Activated T-cell treated with anti-CD3 and anti-CD28 coated beads for 48 hours (primary cell): ENCODE results near the gene HOXB8.

ENCODE experiments used
- DNase-seq: peaks from one replicate; pipeline ENCODE4 v3.0.0-alpha.2; 2020; ENCODE audit warnings: low read depth

HOXB8 gene

DNA sequence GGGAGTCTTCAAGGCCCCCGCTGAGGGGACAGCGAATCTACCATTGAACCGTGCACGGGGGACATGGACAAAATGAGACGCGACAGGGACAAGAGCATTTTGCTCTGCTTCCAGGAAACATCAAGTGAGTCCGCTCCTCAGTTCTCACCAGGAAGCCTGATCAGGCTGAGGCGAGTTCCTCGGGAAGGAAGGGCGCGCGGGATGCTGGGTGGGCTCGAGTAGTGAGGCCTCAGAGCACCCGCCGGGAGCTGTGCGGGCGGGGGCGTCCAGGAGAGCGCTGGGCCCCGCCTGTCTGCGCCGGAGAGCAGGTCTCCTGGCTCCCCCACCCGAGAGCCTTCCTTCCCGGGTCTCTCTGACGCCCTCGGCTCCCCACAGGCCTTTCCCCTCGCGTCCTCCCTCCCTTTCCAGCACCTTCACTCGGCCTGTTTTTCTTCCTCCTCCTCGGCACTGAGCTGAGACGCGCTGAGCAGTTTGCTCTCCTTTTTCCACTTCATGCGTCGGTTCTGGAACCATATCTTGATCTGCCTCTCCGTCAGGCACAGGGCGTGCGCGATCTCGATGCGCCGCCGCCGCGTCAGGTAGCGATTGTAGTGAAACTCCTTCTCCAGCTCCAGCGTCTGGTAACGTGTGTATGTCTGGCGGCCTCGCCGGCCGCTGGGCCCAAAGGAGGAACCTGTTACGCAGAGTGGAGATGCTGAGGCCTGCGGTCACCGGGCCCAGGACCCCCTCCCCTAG, 18.9 kb downstream of the HOXB8 start:
- no peak for DNase-seq

DNA sequence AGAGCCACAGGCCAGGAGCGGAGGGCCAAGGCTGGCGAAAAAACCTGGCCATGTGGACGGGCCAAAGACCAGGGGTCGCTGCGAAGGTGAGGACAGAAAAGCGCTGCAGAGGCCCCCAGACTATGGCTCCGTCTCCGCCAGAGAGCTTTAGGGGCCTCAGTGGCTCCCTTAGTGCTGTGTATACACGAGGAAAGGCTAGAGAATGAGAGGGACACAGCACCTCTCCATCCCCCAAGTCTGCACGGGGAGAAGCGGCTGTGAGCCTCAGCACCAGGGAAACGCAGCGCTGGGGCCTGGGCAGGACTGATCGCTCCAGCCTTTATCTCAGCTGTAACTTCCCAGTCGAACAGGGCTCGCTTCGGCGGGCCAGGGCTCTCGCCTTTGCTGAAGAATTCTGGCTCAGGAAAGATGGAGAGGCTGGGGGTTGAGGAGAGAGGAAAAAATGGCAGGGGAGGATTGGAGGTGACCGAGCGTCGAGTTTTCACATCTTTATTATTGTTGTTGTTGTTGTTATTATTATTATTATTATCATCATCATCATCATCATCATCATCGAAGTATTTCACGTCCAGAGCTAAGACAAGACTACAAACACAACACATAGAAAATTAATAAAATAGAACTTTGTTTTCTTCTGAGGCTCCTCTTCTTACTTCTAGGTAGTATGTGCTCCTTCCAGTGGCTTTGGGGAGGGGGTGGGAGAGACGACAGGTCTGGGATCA, 19.7 kb downstream of the HOXB8 start:
- no peak for DNase-seq

DNA sequence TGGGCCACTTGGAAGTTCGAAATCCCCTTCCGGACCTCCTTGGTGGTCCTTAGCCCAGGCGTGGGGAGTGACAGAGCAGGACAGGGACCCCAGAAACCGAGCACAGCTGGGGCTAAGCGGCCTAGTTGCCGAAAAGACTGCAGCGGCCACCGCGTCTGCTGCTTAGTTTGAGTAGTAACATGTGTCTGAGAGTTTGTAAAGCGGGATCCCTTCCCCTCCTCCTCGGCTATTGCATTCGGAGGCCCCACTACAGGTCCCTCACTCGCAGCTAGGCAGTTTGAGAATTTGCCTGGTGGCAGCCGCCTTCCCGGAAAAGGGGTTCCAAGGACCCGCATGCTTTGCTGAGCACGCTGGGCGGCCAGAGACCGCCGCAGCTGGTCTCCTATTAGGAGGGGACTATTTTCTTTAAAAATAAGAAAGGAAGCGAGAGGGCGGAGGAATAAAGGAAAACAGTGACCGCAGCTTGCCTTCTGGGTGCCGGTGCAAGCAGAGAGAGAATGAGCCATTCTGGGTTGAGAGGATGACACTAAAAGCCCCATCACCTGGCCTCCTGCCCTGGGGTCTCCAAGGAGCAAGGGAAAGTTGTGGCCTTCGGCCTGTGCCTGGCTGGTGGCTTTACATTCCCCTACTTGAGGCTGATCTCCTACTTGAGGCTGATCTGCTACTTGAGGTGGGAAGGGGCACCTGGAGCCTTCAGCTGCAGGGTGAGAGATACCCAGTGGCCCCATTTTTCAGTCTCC, 20.4 kb downstream of the HOXB8 start:
- DNase-seq, result no peak

DNA sequence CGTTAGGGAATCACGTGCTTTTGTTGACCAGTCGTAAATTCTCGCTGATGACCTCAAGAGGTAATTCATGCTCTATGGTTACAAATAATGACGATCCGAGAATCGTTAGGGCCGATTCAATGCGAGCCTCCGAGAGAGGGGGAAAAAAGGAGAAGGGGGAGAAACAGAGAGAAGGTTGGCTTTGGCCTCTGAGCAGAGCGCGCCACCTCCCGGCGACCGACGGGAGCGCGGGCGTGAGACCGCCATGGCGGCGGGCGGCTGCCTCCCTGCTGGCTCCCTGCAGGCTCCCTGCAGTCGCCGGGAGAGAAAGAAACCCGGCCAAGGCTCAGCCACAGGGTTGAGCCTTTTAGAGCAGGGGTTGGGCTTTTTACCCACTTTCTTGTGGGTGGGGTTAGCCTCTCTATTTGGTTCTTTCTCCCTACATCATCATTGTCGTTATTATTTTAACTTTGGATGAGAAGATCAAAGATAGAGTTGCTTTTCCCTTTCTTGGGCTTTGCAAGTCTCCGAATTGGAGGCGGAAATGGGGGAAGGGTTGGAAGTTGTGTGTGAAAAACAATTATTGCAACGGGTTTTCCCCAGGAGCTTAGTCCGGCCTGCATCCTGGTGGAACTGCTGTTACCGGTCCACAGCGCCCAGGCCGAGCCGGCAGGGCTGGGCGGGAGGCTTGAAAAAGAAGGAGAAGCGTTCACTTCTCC, 21.1 kb downstream of the HOXB8 start:
- DNase-seq, result peak; percentile 84

DNA sequence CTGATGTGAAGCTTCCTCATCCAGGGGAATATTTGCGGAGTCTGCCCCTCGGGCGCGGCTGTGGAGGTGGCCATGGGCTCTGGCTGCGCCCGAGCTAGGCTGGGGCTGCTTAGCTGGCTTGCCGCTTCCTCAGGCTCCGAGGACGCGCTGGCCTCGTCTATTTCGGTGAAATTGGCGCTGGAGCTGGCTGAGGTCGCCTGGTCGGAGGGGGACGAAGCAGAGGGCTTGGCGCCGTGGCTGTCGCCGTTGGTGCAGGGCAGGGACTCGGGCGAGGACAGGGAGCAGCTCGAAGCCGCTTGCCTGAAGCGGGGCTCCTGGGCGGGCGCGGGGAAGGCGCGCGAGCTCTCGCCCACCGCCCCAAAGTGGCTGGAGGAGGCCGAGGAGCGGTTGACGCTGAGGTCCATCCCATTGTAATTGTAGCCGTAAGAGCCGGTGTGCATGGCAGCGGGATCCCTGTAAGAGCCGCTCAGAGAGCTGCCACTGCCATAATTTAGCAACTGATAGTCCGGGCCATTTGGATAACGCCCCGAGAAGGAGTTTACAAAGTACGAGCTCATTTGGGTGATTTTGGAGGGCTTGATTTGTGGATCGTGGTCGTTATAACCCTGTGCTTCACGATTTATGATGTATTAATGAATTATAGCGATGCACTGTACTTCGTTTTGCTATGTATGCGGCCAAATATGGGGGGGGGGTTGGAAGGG, 21.8 kb downstream of the HOXB8 start, which contains the start of gene HOXB5:
HOXB5 (minus strand) TSS at position 654 of the 704 bp plus-strand sequence; CDS start at position 557, 97 bp downstream.
- no peak for DNase-seq

DNA sequence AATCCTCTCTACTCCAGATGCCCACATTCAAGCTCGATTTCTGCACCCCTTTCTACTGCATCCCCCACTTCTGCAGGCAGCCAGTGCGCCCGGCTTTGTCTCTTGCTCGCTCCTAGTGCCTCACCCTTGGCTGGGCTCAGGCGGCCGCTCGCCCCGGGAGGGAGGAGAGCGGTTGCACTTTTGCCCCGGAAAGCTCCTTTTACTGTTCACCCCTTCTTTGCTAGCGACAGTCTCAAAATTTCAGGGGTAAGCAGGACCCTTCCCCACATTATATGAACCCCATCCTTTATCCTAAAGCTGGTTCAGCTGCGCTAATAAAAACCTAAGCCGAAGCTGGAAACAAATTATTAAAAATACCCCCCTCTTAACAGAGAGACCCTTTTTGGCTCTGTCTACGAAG, 22.5 kb downstream of the HOXB8 start:
- DNase-seq, result no peak

DNA sequence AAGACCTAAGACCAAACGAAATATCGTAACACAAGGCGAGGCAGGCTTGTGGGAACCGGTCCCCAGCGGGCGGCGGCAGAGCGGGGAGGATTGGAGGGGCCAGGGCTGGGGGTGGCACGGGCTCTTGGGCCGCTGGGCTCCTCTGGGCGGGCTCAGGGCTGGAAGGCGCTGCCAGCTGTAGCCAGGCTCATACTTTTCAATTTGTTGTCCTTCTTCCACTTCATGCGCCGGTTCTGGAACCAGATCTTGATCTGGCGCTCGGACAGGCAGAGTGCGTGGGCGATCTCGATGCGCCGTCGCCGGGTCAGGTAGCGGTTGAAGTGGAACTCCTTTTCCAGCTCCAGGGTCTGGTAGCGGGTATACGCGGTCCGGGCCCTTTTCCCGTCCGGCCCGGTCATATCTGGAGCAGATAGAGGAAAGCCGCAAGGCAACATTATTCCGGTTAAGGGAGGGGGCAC, 23.0 kb downstream of the HOXB8 start:
- no peak for DNase-seq

DNA sequence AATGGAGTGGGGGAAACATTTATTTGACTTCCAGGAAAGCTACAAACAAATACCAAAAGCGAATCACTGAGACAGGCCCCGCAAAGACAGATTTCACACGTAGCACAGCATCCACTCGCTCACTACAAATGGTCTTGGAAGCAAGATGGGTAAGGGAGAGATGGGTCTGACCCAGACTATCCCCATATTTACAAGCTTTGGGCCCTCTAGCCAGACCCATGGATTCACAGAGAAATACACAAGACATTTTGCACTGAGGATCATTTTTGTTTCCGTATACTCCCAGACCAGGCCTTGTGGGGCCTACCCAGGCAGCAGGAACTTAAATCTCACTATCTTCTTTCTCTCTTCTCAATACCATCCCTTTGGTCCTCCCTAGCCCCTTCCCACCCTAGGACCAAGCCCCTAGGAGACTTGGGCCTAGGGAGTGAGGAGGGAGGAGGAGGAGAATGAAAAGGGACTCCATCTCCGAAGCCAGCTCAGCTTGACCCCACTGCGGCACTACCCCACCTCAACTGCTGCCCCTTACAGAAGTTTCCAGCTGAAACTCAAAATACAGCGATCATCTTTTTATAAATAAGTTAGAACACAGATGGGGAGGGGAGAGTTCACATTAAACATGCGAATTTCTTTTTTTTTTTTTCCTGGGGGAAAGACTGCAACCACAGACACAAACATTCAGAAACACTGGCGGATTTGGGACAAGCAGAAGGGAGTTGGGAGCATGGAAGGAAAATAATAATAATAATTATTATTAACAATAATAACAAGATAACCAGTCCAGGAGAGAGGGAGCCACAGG, 23.6 kb downstream of the HOXB8 start:
- no peak for DNase-seq

DNA sequence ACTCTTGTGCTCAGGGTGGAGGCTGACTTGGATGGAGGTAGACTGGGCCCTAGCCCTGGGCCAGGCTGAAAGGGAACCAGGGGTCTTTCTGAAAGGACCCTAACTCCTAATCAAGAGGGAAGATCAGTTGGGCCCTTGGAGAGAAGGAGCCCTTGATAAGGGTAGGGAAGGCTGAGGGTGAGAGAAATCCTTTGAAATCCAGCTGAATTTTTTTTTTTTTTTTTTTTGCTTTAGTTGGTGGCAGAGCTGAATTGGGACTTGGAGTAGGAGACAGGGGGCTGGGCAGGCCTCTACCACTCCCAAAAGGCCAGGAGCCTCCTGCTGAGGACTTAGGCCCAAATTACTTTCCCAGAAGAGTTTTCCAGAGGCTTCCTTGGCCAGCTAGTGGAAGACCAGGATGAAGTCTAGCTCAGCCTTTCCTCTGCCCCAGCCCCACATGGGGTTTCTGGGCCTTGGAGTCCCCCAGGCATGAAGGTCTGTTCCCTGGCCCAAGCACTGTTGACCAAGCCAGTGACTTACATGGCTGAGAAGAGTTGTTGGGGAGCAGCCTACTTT, 24.4 kb downstream of the HOXB8 start:
- DNase-seq, result no peak

DNA sequence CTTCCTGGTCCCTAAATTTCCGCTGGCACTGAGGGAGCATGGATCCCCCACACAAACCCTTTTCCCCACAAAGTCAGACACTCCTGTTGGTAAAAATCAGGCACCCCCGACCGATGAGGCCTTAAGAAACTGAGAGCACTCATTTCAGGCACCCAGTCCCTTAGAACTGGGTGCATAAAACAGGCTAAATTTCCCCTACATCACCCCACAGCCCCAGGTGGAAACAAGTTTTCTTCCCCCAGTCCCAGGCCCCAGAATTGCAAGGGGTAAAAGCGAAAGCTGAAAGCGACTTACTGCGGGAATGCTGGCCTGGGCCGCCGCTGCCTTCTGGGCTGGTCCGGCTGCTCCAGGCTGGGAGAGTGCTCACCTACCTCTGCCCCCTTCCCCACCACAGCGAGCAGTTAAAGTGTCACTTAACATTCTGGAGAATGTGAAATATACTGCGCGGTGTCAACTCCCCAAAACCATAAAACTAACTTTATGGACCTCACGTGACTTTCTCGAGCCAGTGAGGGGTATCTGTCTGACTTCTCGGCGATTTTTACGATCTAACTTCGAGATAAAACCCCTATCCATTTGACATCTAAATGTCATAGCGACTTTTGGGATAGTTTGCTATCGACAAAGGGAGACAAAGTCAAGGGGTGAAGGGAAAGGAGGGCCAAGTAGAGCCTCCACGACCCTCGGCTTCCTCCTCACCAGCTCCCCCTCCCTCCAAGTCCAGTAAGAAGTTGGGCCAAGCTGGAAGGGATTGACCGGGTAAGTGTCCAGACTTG, 25.1 kb downstream of the HOXB8 start, which contains the start of gene HOXB3:
HOXB3 (minus strand) TSS at position 411 of the 776 bp plus-strand sequence. CDS start 37,767 bp downstream, outside the sequence.
- DNase-seq, result no peak

DNA sequence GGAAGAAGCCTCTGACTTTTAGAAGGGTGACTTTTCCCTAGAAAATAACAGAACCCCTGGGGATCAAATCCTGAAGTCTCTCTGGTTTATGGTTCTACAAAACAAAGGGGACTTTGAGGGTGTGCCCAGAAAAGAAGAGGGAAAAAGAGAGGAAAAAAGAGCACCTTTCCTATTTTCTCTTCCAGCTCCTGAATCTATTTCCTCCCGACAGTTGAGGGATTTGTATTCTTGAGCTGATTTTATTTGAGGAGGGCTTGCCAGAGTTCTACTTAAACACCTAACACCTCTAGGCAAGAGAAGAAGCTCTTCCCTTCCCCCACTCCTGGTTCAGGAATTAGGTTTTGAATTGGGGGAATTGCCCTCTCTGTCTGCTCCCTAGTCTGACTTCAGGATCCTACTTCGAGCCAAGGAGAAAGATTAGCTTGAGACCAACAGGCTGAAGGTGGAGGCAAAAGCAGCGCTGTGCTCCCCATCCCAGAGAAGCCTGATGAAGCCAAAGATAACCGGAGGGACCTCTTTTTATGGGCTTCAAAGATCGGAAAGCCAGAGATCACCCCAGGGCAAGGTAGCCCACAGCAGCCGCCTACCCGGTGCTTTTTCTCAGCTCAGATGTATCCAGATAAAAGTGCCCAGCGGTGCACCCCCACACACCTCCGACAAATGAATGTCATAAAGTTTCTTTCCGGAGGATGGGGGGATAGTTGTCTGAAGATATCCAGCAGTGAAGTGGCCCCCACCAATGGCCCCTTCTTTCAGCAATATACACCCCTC, 25.8 kb downstream of the HOXB8 start:
- DNase-seq, result no peak

DNA sequence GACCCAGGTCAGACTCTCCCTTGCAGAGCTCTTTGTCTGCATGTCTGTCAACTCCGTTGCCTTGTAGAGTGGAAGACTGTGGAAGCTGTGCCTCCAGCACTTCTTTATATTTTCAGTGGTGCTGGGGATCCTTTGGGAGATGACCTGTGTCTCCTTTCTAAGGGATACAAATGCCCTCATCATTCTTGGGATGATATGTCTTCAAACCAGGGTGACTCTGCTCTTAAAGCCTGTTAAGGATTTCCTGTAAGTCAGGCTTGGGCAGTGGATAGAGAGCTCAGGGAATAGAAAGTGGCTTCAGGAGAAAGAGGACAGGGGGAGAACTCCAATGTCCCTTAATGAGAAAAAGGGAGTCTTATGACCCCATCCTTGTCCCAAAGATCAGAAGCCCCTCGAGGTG, 26.6 kb downstream of the HOXB8 start:
- no peak for DNase-seq

DNA sequence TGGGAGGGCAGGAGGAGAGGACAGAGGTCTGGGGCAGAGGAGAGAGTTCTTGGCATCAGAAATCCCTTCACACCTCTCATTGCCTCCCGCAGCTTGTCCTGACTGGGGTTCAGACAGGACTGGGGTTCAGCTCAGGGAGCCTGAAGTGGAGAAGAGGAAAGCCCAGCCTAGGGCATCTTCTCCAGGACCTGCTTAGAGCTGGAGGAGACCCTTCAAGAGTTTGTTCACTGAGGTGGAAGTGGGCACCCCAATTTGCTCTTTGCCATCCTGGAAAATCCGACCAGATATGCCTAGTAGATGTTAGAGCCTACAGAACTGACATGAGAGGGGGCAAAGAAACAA, 27.0 kb downstream of the HOXB8 start:
- DNase-seq, result no peak

DNA sequence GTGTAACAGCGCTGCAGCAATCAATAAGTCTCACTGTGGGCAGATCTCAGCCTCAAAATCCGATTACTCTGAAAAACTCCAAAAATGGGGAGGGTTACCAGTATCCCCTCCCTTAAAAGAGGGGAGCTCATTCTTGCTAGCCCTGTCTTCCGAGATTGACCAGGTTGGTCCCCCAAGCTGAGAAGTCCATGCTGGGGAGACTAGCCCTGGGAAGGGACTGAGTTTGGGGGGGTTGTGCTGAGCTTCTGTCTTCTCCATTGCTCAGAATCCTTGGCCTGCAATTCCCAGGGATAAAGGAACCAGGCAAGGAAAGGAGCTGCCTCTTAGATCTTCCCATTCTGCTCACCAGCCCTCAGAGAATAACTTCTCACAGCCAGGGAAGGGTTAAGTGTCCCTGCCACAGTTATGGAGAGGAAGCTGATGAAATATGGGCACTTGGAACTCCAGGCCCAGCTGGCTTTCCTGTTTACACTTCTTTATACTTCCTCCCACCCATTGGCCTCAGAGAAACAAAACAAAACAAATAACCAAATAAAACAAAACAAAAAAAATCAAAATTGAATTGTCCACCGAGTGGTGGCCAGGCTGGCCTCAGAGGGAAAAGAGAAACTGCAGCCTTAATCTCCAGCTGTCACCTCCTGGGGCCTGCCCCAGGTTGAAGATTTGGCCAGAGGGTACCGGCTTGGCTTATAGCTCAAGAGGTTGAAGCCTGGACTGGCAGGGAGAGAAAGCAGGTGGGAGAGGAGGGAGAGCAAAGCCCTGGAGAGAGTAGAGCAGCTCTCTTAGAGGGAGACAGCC, 27.6 kb downstream of the HOXB8 start:
- no peak for DNase-seq

DNA sequence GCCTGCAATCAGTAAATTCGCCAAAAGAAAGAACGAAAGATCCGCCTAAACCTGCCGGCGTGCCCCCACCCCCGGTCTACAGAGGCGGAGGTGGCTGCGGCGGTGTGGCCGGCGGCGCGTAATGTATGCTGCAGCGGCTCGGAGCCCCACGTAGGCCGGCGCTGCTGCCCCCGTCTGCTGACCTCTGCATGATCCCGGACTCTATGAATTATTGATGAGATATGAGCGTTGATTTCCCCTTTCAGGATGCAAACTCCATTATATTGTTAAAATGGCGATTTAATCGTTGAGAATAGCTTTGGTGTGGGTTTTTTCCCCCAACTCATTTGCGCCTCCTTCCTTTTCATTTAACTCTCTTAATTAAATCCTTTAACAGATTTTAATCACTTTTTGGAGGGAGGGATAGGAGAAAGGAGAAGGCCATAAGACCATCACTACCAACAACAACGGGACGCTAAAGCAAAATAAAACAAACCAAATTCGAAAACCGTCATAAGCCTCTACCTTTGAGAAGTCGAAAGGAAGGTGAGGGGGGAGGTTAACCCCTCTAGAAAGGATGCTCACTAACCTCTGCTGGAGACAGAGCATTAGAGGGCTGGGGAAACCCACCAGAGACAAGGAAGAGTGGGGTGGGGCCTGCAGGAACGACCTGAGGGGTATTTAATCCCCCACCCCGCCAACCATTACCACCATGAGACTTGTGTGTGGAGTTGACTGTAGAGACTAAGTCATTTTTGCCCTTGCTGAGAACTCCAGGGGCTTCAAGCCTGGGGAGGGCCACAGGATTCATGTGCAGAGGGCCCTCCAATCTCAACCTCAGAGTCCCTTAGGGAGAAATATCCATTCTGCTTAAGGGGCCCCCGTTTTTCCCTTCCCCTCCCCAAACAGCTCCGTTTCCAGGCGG, 28.5 kb downstream of the HOXB8 start:
- no peak for DNase-seq

DNA sequence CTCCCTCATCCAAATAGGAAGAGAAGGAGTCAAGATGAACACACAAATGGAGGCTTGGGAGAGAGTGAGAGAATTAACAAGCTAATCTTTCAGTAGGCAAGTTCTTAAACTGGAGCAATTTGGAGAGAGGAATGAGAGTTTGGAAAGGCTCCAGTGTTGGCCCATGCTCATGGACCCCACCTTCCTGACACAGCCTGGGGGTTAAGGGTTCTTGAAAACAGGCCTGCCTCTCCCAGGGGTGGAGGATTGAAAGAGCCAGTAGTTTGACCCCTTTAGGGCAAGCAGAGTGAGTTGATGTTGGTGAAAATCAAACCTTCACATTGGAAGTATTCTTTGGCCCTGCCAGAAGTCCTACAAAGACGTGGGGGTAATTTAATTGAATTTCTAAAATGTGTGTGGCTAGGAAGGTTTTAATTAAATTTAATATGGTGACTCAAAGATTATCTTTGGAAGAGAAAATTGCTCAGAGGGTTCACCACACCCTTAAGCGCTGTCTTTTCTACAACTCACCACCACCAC, 30.8 kb downstream of the HOXB8 start:
- no peak for DNase-seq
